GM12873 (cell line): Measurements from ENCODE around the gene SYTL3.

Experiments used
- CTCF ChIP-seq: IDR thresholded peaks from 2 replicates; pipeline ENCODE4 v1.5.1; 2012; ENCODE audit warnings: low read depth, mild to moderate bottlenecking, moderate library complexity, low read length, control low read depth; ENCODE audit not compliant: insufficient read depth; ENCODE audit errors: missing control alignments

Gene SYTL3

GRCh38 chr6:158769771-158770432, 120.0 kb downstream of the SYTL3 start:
- TF ChIP-seq CTCF: no peak

- no peak for TF ChIP-seq CTCF
Measured at GRCh38 chr6:158770533-158771330, 120.9 kb downstream of the SYTL3 start.

GRCh38 chr6:158771399-158772152, 121.7 kb downstream of the SYTL3 start:
- TF ChIP-seq CTCF: no peak

GRCh38 chr6:158772172-158772571, 122.3 kb downstream of the SYTL3 start:
- no peak for TF ChIP-seq CTCF

- no peak for TF ChIP-seq CTCF
Measured at GRCh38 chr6:158772851-158773371, 123.1 kb downstream of the SYTL3 start.

- no peak for TF ChIP-seq CTCF
Measured at GRCh38 chr6:158773581-158774449, 124.0 kb downstream of the SYTL3 start.
